Spleen (tissue), 11 donors: ENCODE data around the gene CLBA1. TPM values are rescaled to one million over a fixed set of nuclear protein-coding genes. Genes with fewer than 3 reads are reported as not detected.

Source experiments
- DNase-seq: peaks from one replicate; pipeline ENCODE4 v3.0.0-alpha.2; 2020
- H3K27ac ChIP-seq, 8 donors: fragments of 200-600 bp; sonication (generic) in 7 of 8; 1 replicate in 4 of 8; 2 replicates in 4 of 8; pipeline versions ENCODE4 v1.5.0 to v1.8.0; 2016 to 2021; ENCODE audit warnings: inconsistent platforms in 4 of 8, mild to moderate bottlenecking in 4 of 8, moderate library complexity in 1 of 8
- H3K27me3 ChIP-seq, 7 donors: fragments of 200-600 bp; sonication (generic) in 6 of 7; replicated peaks in 1 of 7; 1 replicate in 4 of 7; 2 replicates in 3 of 7; pipeline versions ENCODE4 v1.5.0 to v1.8.0; 2016 to 2021; ENCODE audit warnings: inconsistent platforms in 3 of 7, mild to moderate bottlenecking in 1 of 7
- H3K36me3 ChIP-seq, 6 donors: fragments of 200-600 bp; sonication (generic) in 5 of 6; 1 replicate in 4 of 6; 2 replicates in 2 of 6; pipeline versions ENCODE4 v1.5.0 to v1.8.0; 2016 to 2021; ENCODE audit warnings: inconsistent platforms in 2 of 6
- H3K4me1 ChIP-seq, 6 donors: fragments of 200-600 bp; sonication (generic) in 5 of 6; 1 replicate in 3 of 6; 2 replicates in 3 of 6; pipeline versions ENCODE4 v1.5.0 to v1.8.0; 2016 to 2021; ENCODE audit warnings: inconsistent platforms in 3 of 6
- H3K4me3 ChIP-seq, 8 donors: fragments of 200-600 bp; sonication (generic) in 7 of 8; 1 replicate in 4 of 8; 2 replicates in 4 of 8; pipeline versions ENCODE4 v1.5.0 to v1.8.0; 2016 to 2021; ENCODE audit warnings: inconsistent platforms in 4 of 8, mild to moderate bottlenecking in 4 of 8, moderate library complexity in 2 of 8
- H3K9me3 ChIP-seq, 8 donors: fragments of 200-600 bp; sonication (generic) in 7 of 8; 1 replicate in 4 of 8; 2 replicates in 4 of 8; pipeline versions ENCODE4 v1.5.0 to v1.8.0; 2016 to 2021; ENCODE audit warnings: inconsistent platforms in 4 of 8
- CTCF ChIP-seq, 11 experiments: fragments of 200-600 bp in 7 of 11; fragments of 450-650 bp in 4 of 11; sonication (generic) in 4 of 11; IDR thresholded peaks in 8 of 11; conservative IDR thresholded peaks in 3 of 11; 1 replicate in 7 of 11; 2 replicates in 4 of 11; pipeline versions ENCODE4 v1.4.0 to v1.8.0; 2016 to 2021; ENCODE audit warnings: antibody characterized with exemption in 11 of 11, inconsistent platforms in 4 of 11, mild to moderate bottlenecking in 1 of 11
- POLR2A ChIP-seq, 3 donors: fragments of 450-650 bp; IDR thresholded peaks; one replicate each; pipeline ENCODE4 v1.5.1; 2017; ENCODE audit warnings: antibody characterized with exemption in 3 of 3, mild to moderate bottlenecking in 1 of 3
- POLR2AphosphoS5 ChIP-seq, 3 donors: sonication (generic); formaldehyde crosslinking; IDR thresholded peaks; one replicate each; pipeline ENCODE4 v1.5.1; 2017; ENCODE audit warnings: antibody characterized with exemption in 3 of 3
- WGBS, 5 donors: extraction: QIAGEN DNeasy Blood & Tissue Kit in 3 of 5; methylation state at CpG; one replicate each; pipeline versions ENCODE4 v1.1.5 to v1.1.7; 2013 to 2018; 5-methylcytosine and 5-hydroxymethylcytosine counted together
- intact Hi-C: fragments of 100-400 bp; cut with DNase I; formaldehyde crosslinking; loops from one replicate; pipeline ENCODE4 v1.15.0; 2023; ENCODE audit warnings: low total_unique reads
- polyA plus RNA-seq, 3 donors: library from polyadenylated mRNA; stranded (reverse); fragments of 200-250 nt; gene quantifications; one replicate each; pipeline ENCODE4 v1.2.1, GENCODE V29; 2013
- total RNA-seq, 7 donors: library from RNA; depleted of rRNA in 3 of 7; stranded (reverse); fragments of >200 nt in 3 of 7; fragmentation: NEBNext Ultra II Directional in 4 of 7; extraction: Animal tissue kit (Norgen Biotek cat#: 25700) in 4 of 7; gene quantifications; one replicate each; pipeline versions ENCODE4 v1.1.0 to v1.2.1, GENCODE V29; 2016 to 2021
- donor health status: healthy with polysubstance abuse.
- donor health status: DM: no; HTN: no; CAD: no; lungs with moderate emphysema.
- donor health status: DM: no; HTN: no; CAD: no.
- donor health status: Bipolar disorder and iron deficiency.
- donor health status: healthy.
- donor health status: DM: no; HTN: no; CAD: no.
- donor health status: DM: yes; HTN: yes; CAD: no.

The CLBA1 gene
- total and polyA plus RNA-seq, 10 donors, result 1.7 to 4.3 (median 3.7) TPM

GRCh38 chr14:104993306-104993705 is 7.7 kb downstream of the CLBA1 start:
- TF ChIP-seq POLR2AphosphoS5 (IDR thresholded peaks at IDR 0.05) (no peak), CTCF (IDR thresholded peaks at IDR 0.05 in 8 of 11, conservative IDR thresholded peaks at IDR 0.05 in 3 of 11) (no peak), POLR2A (IDR thresholded peaks at IDR 0.05) (no peak)
- H3K27me3 ChIP-seq, result no peaks in the 10 kb centered on the region
- intact Hi-C loops, result no loop called here
- H3K4me1 ChIP-seq, result no peaks in the 10 kb centered on the region
- H3K4me3 ChIP-seq, result no peak overlapping the region
- no peak for DNase-seq
- H3K36me3 ChIP-seq, result peaks cover 0 to 43% (median 3%) of the 10 kb centered on the region in 6 donors
- no peaks in the 10 kb centered on the region for H3K9me3 ChIP-seq
- H3K27ac ChIP-seq, result no peak overlapping the region
- WGBS, 5 donors, result 90 to 95% (median 92%) methylated on average over 10 to 12 of the region's 12 CpGs

GRCh38 chr14:104993808-104994591 is 8.4 kb downstream of the CLBA1 start:
- TF ChIP-seq CTCF (IDR thresholded peaks at IDR 0.05 in 8 of 11, conservative IDR thresholded peaks at IDR 0.05 in 3 of 11) (no peak), POLR2A (IDR thresholded peaks at IDR 0.05) (no peak), POLR2AphosphoS5 (IDR thresholded peaks at IDR 0.05) (no peak)
- peak; percentile 52 for DNase-seq
- no peaks in the 10 kb centered on the region for H3K9me3 ChIP-seq
- no peaks in the 10 kb centered on the region for H3K4me1 ChIP-seq
- H3K27ac ChIP-seq, result no peak overlapping the region
- no peak overlapping the region for H3K4me3 ChIP-seq
- no peaks in the 10 kb centered on the region for H3K27me3 ChIP-seq
- WGBS, 5 donors, result 72 to 87% (median 80%) methylated on average over 15 to 22 of the region's 22 CpGs
- H3K36me3 ChIP-seq, result peaks cover 0 to 43% (median 3%) of the 10 kb centered on the region in 6 donors
- intact Hi-C loops, result no loop called here

- Histone ChIP-seq H3K27me3 (no peaks in the 10 kb centered on the region), H3K4me3 (no peak overlapping the region), H3K36me3 (peaks cover 0 to 43% (median 3%) of the 10 kb centered on the region in 6 donors), H3K4me1 (no peaks in the 10 kb centered on the region), H3K27ac (no peak overlapping the region), H3K9me3 (peaks cover 0 to 5% (median 0%) of the 10 kb centered on the region in 8 donors)
- TF ChIP-seq CTCF (IDR thresholded peaks at IDR 0.05 in 8 of 11, conservative IDR thresholded peaks at IDR 0.05 in 3 of 11), result no peak
- no peak for TF ChIP-seq POLR2AphosphoS5 (IDR thresholded peaks at IDR 0.05)
- TF ChIP-seq POLR2A (IDR thresholded peaks at IDR 0.05), result no peak
- no peak for DNase-seq
- intact Hi-C loops, result no loop called here
- 76 to 87% (median 80%) methylated on average over 5 to 6 of the region's 6 CpGs for WGBS, 5 donors
Observed at GRCh38 chr14:104994978-104995377, 9.4 kb downstream of the CLBA1 start.

- 85 to 94% (median 87%) methylated on average over 3 to 5 of the region's 5 CpGs for WGBS, 5 donors
- no peak overlapping the region for H3K4me3 ChIP-seq
- no peak overlapping the region for H3K27ac ChIP-seq
- intact Hi-C loops, result no loop called here
- TF ChIP-seq CTCF (IDR thresholded peaks at IDR 0.05 in 8 of 11, conservative IDR thresholded peaks at IDR 0.05 in 3 of 11) (no peak), POLR2A (IDR thresholded peaks at IDR 0.05) (no peak), POLR2AphosphoS5 (IDR thresholded peaks at IDR 0.05) (no peak)
- H3K27me3 ChIP-seq, result no peaks in the 10 kb centered on the region
- H3K36me3 ChIP-seq, result peaks cover 0 to 43% (median 3%) of the 10 kb centered on the region in 6 donors
- H3K4me1 ChIP-seq, result no peaks in the 10 kb centered on the region
- DNase-seq, result no peak
- peaks cover 0 to 5% (median 0%) of the 10 kb centered on the region in 8 donors for H3K9me3 ChIP-seq
Observed at GRCh38 chr14:104996032-104996431, 10.4 kb downstream of the CLBA1 start.
